Osteoblast (primary cell): Measurements from ENCODE around the gene CD300H. TPM values are rescaled to one million over a fixed set of nuclear protein-coding genes. Genes with fewer than 3 reads are reported as not detected.

Source experiments
- DNase-seq: peaks from one replicate; pipeline ENCODE4 v3.0.0; 2011; ENCODE audit warnings: low spot score, mixed read lengths; ENCODE audit not compliant: insufficient read length; ENCODE audit errors: missing footprints
- H2AFZ ChIP-seq: 2 replicates; pipeline ENCODE4 v1.6.0; 2011; ENCODE audit warnings: mild to moderate bottlenecking, low read length
- H3K27ac ChIP-seq: 2 replicates; pipeline ENCODE4 v1.5.1; 2011; ENCODE audit warnings: mild to moderate bottlenecking, low read depth, low read length, moderate library complexity
- H3K27me3 ChIP-seq: 2 replicates; pipeline ENCODE4 v1.6.0; 2012; ENCODE audit warnings: mild to moderate bottlenecking, control low read depth, inconsistent platforms, low read length, moderate library complexity; ENCODE audit not compliant: insufficient read depth
- H3K36me3 ChIP-seq: 2 replicates; pipeline ENCODE4 v1.5.1; 2011; ENCODE audit warnings: mild to moderate bottlenecking, low read length, control low read depth, moderate library complexity; ENCODE audit not compliant: insufficient read depth
- H3K4me1 ChIP-seq: 2 replicates; pipeline ENCODE4 v1.5.1; 2011; ENCODE audit warnings: mild to moderate bottlenecking, low read length, control low read depth, moderate library complexity; ENCODE audit not compliant: insufficient read depth
- H3K4me2 ChIP-seq: 2 replicates; pipeline ENCODE4 v1.6.0; 2011; ENCODE audit warnings: mild to moderate bottlenecking, low read length; ENCODE audit not compliant: insufficient read depth
- H3K4me3 ChIP-seq: fragments of 200-600 bp; sonication (generic); 3 replicates; pipeline ENCODE4 v1.5.1; 2012; ENCODE audit warnings: mild to moderate bottlenecking, low read length, inconsistent platforms; ENCODE audit not compliant: insufficient read depth
- H3K79me2 ChIP-seq: 2 replicates; pipeline ENCODE4 v1.6.0; 2012; ENCODE audit warnings: mild to moderate bottlenecking, low read length, control low read depth, inconsistent platforms; ENCODE audit not compliant: insufficient read depth
- H3K9me3 ChIP-seq: 2 replicates; pipeline ENCODE4 v1.5.1; 2011; ENCODE audit warnings: low read depth, low read length, control low read depth
- H4K20me1 ChIP-seq: 2 replicates; pipeline ENCODE4 v1.6.0; 2012; ENCODE audit warnings: mild to moderate bottlenecking, low read length, control low read depth; ENCODE audit not compliant: insufficient read depth
- total RNA-seq: library from RNA; depleted of rRNA; stranded (reverse); fragments of >200 nt; gene quantifications from 2 replicates; pipeline ENCODE4 v1.2.3, GENCODE V29; 2012
- TF ChIP-seq, protein P1 (sequence below): IDR thresholded peaks from 2 replicates; pipeline ENCODE4 v1.5.1; 2011; ENCODE audit warnings: mild to moderate bottlenecking, low read depth, low read length, moderate library complexity; ENCODE audit errors: extremely low read depth

CD300H gene
- total RNA-seq, 1 donor = not detected

DNA sequence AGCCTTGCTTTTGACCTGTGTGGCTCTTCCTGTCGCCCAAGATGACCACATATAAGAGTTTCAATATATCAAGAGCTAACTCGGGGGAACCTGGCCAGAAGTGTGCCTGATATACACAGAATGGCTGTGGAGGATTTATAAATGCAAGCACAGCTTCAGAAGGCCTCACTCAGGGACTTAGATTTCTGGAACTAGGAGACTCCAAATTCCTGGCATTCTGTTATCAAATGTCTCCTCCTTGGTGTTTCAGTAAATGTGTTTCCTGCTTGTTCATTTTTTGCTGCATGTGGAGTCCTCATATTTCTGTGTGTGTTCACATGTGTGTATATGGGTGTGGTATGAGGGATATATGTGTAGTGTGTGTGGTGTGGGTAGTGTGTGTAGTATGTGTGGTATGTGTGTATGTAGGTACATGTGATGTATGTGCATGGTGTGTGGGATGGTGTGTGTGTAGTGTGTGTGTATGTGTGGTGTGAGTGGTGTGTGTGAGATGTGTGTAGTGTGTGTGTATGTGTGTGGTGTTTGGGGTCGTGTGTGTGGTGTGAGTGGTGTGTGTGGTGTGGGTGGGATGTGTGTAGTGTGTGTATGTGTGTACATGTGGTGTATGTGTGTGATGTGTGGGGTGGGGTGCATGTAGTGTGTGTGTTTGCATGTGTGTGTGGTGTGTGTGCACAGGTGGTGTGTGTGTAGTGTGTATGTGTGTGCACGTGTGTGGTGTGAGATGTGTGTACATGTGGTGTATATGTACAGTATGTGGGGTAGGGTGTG lies 981 bp upstream of the CD300H start:
- no peak overlapping the region for H3K4me2 ChIP-seq
- H3K36me3 ChIP-seq = no peaks in the 10 kb centered on the region
- H3K27ac ChIP-seq = peak overlapping the region; percentile 83
- TF ChIP-seq, protein P1, sequence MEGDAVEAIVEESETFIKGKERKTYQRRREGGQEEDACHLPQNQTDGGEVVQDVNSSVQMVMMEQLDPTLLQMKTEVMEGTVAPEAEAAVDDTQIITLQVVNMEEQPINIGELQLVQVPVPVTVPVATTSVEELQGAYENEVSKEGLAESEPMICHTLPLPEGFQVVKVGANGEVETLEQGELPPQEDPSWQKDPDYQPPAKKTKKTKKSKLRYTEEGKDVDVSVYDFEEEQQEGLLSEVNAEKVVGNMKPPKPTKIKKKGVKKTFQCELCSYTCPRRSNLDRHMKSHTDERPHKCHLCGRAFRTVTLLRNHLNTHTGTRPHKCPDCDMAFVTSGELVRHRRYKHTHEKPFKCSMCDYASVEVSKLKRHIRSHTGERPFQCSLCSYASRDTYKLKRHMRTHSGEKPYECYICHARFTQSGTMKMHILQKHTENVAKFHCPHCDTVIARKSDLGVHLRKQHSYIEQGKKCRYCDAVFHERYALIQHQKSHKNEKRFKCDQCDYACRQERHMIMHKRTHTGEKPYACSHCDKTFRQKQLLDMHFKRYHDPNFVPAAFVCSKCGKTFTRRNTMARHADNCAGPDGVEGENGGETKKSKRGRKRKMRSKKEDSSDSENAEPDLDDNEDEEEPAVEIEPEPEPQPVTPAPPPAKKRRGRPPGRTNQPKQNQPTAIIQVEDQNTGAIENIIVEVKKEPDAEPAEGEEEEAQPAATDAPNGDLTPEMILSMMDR = no peak
- no peaks in the 10 kb centered on the region for H3K79me2 ChIP-seq
- H3K4me1 ChIP-seq = peaks cover 22% of the 10 kb centered on the region
- no peak overlapping the region for H2AFZ ChIP-seq
- no peak overlapping the region for H3K4me3 ChIP-seq
- H3K9me3 ChIP-seq = peaks cover 4% of the 10 kb centered on the region
- H4K20me1 ChIP-seq = no peaks in the 10 kb centered on the region
- DNase-seq = no peak
- H3K27me3 ChIP-seq = peaks cover 11% of the 10 kb centered on the region

DNA sequence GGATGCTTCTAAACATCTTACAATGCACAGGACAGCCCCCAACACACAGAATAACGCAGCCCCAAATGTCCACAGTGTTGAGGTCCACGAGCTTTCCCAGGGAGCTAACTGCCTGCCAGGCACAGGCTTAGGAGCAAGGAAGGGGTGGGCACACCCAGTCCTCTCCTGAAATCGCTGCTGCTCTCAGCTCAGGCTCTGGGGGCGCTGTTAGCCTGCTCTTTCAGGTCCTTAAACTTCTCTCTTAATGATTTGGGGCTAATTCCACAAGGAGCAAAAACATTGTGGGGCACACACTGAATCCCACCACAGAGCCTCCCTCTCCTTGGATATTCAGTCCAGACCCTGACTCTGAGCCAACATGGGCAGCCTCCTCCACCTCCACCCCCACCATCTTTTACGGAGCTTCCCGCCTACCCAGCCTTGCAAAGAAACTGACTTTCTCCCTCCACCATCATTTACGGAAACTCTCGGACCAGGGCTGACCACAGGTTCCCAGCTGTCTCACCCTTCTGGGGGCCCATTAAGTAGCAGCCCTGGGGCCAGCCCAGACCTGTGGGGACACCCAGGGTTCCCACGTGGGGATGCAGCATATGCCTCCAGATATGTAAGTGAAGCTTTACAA lies 1.1 kb downstream of the CD300H start:
- TF ChIP-seq, protein P1 = peak; percentile 79
- no peak overlapping the region for H3K4me2 ChIP-seq
- peaks cover 9% of the 10 kb centered on the region for H3K27me3 ChIP-seq
- no peaks in the 10 kb centered on the region for H3K9me3 ChIP-seq
- no peaks in the 10 kb centered on the region for H4K20me1 ChIP-seq
- no peak overlapping the region for H3K4me3 ChIP-seq
- no peaks in the 10 kb centered on the region for H3K79me2 ChIP-seq
- H3K27ac ChIP-seq = no peak overlapping the region
- H2AFZ ChIP-seq = no peak overlapping the region
- H3K4me1 ChIP-seq = peaks cover 22% of the 10 kb centered on the region
- DNase-seq = peak; percentile 67
- H3K36me3 ChIP-seq = no peaks in the 10 kb centered on the region

DNA sequence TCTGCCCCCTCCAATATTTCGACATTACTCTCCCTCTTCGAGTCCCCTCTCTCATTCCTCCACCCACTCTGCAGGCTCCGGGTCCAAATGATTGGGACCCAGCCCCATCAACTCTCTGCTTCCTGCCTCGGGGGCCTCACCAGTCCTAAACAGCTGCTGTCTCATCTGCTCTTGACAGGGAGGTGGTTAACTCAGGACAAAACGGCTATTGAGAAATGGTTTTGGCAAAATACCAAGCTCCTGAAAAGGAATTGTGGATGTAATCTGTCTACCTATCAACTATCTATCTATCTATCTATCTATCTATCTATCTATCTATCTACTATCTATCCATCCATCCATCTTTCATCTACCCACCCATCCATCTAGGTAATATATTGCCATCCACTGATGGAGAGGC lies 2.2 kb downstream of the CD300H start:
- Histone ChIP-seq H3K4me2 (no peak overlapping the region), H2AFZ (no peak overlapping the region), H4K20me1 (no peaks in the 10 kb centered on the region), H3K79me2 (no peaks in the 10 kb centered on the region), H3K4me1 (peaks cover 18% of the 10 kb centered on the region), H3K27ac (no peak overlapping the region), H3K36me3 (no peaks in the 10 kb centered on the region), H3K4me3 (no peak overlapping the region), H3K9me3 (no peaks in the 10 kb centered on the region), H3K27me3 (peaks cover 6% of the 10 kb centered on the region)
- TF ChIP-seq, protein P1 = no peak
- DNase-seq = no peak

DNA sequence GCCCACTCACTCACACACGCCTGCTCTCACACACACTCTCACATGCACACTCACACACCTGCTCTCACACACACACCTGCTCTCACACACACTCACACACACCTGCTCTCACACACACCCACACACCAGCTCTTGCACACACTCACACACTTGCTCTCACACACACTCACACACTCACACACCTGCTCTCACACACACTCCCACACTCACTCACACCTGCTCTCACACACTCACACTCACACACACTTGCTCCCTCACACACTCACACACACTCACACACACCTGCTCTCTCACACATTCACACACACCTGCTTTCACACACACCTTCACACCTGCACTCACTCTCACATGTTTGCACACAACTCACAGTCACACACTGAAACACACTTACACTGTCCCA lies 4.0 kb downstream of the CD300H start:
- TF ChIP-seq, protein P1 = no peak
- H3K4me3 ChIP-seq = no peak overlapping the region
- H2AFZ ChIP-seq = no peak overlapping the region
- no peaks in the 10 kb centered on the region for H4K20me1 ChIP-seq
- peak; percentile 13 for DNase-seq
- H3K27me3 ChIP-seq = peaks cover 6% of the 10 kb centered on the region
- no peaks in the 10 kb centered on the region for H3K9me3 ChIP-seq
- H3K27ac ChIP-seq = no peak overlapping the region
- H3K79me2 ChIP-seq = no peaks in the 10 kb centered on the region
- H3K4me1 ChIP-seq = peaks cover 6% of the 10 kb centered on the region
- no peaks in the 10 kb centered on the region for H3K36me3 ChIP-seq
- no peak overlapping the region for H3K4me2 ChIP-seq
